HG02610 (cell line): ENCODE measurements around the gene CMC4.

ENCODE experiments used
- ATAC-seq: cut with Tn5 transposase; IDR thresholded peaks from one replicate; pipeline ENCODE4 v1.9.1; 2021; ENCODE audit warnings: mild to moderate bottlenecking, moderate library complexity; ENCODE audit not compliant: unreplicated experiment

Gene CMC4

GRCh38 chrX:155054255-155054654, 16.7 kb downstream of the CMC4 start:
- ATAC-seq = no peak

DNA sequence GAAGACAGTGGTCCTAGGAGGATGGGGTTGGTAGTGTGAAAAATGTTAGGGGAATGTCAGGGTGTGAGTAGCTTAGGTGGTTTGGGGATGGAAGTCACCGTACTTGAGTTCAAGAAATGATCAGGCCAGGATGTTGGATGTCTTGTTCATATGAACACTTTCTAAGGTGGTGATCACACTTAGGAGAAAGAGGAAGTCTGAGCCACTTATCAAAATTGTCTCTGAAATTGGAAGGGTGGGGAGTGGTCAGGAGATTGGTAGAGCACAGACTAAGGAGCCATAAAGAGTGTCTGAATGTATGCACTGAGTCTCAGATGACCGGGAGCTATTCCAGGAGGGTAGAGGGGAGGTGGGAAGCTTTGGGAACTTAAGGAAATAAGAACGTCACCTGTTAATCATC, 17.3 kb downstream of the CMC4 start:
- ATAC-seq = no peak

DNA sequence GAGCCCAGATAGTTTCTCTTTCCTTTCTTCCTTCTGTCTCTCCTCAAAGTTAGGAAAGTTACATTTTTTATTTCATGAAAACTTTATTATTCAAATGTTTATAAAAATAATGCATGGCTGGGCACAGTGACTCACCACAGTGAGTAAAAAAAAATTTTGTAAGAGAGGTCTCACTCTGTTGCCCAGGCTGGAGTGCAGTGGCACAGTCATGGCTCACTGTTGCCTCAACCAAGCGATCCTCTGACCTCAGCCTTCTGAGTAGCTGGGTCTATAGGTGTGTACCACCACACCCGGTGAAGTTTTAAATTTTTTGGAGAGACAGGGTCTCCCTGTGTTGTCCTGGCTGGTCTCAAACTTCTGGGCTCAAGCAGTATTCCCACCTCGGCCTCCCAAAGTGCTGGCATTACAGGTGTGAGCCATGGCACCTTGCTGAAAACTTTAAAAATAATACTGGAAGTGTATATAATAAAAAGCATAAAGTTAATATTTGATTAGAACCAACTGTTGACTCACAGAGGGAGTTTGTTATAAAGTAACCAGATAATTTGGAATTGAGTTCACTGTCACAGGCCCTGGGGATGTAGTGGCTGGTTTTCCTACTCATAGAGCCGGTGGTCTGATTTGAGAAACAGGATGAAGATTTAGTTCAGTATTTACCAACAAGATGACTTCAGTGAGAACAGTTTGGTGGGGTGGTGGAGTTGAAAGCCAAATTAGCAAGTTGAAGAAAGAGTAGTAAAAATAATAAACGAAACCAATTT, 18.0 kb downstream of the CMC4 start:
- ATAC-seq = no peak

DNA sequence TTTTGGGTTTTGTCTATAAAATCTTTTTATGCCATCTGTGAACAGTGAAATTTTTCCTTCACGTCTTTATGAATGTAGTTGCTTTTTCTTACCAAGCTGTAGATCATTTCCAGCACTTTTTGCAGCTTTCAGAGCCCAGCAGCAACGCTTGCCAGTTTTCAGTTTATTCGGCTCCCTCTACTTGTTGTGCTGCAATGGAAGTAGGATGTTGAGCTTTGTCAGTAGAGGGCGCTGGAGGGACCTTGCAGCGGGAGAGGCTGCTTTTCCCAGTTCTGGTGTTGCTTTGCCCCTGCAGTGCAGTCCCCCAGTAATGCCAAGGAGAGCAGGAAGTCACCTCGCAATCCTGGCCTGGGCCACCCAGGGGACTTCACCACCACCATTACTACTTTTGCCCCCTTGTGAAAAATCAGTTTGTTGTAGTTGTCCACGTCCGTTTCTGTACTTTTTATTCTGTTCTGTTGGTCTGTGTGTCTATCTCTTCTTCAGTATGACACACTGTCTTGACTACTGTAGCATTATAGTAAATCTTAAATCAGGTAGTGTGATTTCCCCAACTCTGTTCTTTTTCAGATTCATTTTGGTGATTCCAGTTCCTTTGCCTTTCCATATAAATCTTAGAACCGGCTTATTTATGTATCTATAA, 21.8 kb downstream of the CMC4 start:
- ATAC-seq = no peak

DNA sequence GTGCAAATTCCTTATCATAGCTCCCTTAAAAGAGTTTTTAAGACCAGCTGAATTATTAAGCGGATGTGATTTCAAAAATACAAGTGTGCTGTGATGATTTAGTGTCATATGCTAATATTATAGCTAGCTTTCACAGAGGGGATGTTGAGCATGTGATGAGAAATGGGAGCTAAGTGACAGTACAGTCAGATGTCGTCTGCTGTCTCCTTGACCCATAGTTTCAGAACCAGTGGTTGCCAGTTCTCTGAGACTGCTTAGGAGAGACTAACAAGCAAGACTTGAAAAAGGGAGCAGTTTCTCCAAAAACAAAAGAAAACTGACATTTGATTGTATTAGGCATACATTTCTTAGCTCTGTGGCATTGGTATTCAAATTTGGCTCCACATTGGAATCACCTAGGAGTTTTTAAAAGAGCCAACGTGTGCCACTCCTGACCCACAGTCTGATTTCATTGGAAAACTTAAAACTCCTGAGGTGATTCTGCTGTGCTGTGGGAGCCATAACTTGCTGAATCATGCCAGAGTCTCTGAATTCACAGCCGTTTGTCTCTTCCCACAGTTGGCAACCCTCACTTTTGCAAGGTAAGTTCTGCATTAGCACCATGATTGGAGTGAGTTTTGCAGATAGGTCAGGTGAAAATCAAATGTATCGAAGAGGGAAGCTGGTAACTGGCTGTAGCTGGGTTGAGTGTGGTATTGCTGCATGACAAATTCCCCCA, 24.0 kb downstream of the CMC4 start:
- no peak for ATAC-seq

- ATAC-seq = no peak
Measured at GRCh38 chrX:155046129-155046810, 24.7 kb downstream of the CMC4 start.

GRCh38 chrX:155035688-155036087, 35.2 kb downstream of the CMC4 start:
- no peak for ATAC-seq

GRCh38 chrX:155031657-155032056, 39.3 kb downstream of the CMC4 start:
- ATAC-seq = no peak

GRCh38 chrX:155028877-155029291, 42.1 kb downstream of the CMC4 start:
- ATAC-seq = no peak

DNA sequence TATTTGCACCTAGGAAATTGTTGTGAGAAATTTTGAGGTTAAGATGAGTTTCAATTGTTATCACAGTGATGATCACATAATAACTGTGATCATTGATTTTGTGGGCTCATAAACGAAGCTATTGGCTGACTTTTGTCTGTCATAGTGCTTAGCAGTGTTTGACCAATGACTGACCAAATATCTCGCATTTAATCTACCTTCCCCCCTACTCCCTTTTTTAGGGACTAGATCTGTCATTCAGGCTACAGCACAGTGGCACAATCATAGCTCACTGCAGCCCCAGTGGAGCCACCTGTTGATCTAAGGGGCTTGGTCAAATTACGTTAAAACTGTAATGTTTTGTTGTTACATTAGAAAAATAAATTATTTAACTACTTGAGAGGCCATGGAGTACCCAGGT, 42.8 kb downstream of the CMC4 start:
- ATAC-seq = no peak

GRCh38 chrX:155027509-155028066, 43.3 kb downstream of the CMC4 start:
- no peak for ATAC-seq

- peak; percentile 88 for ATAC-seq
Measured at GRCh38 chrX:155026727-155027508, 44.0 kb downstream of the CMC4 start, which contains the start of gene FUNDC2. FUNDC2 (plus strand) TSS chrX:155026844; CDS start chrX:155026939, 95 bp downstream.

DNA sequence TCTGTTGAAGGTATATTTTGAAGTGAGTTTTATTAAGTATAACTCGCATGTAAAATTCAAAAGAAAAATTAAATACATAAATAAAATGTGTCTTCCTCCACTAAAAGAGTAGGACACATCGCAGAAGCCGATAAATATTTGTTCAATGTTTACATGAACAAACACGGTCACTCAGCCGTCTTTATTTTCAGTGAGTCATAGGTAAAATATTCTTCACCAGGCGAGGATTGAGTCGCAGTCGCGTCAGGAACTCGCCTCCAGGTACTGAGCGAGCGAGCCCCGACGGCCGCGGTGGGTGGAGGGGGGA, 44.6 kb downstream of the CMC4 start:
- ATAC-seq = no peak

GRCh38 chrX:155023907-155024833, 46.8 kb downstream of the CMC4 start:
- no peak for ATAC-seq

GRCh38 chrX:155022585-155022984, 48.4 kb downstream of the CMC4 start, which contains the start of gene F8:
F8 (minus strand) TSS chrX:155022723; CDS start chrX:155022552, 171 bp downstream.
- ATAC-seq = no peak

- no peak for ATAC-seq
Measured at GRCh38 chrX:155020591-155020990, 50.3 kb downstream of the CMC4 start.
